Mesenchymal stem cell (in vitro differentiated cells and primary cell): ENCODE measurements around the gene RPL18.

Experiments
- DNase-seq: peaks from one replicate; pipeline ENCODE4 v3.0.0-alpha.2; 2013
- H2AFZ ChIP-seq: one replicate; pipeline ENCODE4 v1.6.1; 2013; ENCODE audit warnings: low read depth, mild to moderate bottlenecking, control low read depth, inconsistent platforms, low read length, moderate library complexity
- H2AK5ac ChIP-seq: 2 replicates; pipeline ENCODE4 v1.6.1; 2013; ENCODE audit warnings: low read length, moderate library complexity, mild to moderate bottlenecking, inconsistent platforms; ENCODE audit not compliant: severe bottlenecking
- H2BK120ac ChIP-seq: one replicate; pipeline ENCODE4 v1.6.1; 2013; ENCODE audit warnings: low read depth, mild to moderate bottlenecking, inconsistent platforms, low read length, moderate library complexity
- H2BK12ac ChIP-seq, 2 experiments: one replicate each; pipeline ENCODE4 v1.6.1; 2013; ENCODE audit warnings: inconsistent platforms in 2 of 2, low read length in 2 of 2, mild to moderate bottlenecking in 2 of 2, moderate library complexity in 2 of 2, control low read depth in 1 of 2
- H2BK15ac ChIP-seq: one replicate; pipeline ENCODE4 v1.6.1; 2013; ENCODE audit warnings: mild to moderate bottlenecking, low read depth, inconsistent platforms; ENCODE audit not compliant: poor library complexity, severe bottlenecking
- H2BK5ac ChIP-seq: 2 replicates; pipeline ENCODE4 v1.6.1; 2013; ENCODE audit warnings: low read depth, mild to moderate bottlenecking, low read length, control low read depth, inconsistent platforms; ENCODE audit not compliant: poor library complexity, severe bottlenecking
- H3K14ac ChIP-seq, 2 experiments: one replicate each; pipeline ENCODE4 v1.6.1; 2013; ENCODE audit warnings: inconsistent platforms in 2 of 2, low read length in 2 of 2, control low read depth in 1 of 2, mild to moderate bottlenecking in 1 of 2, moderate library complexity in 1 of 2
- H3K18ac ChIP-seq, 2 experiments: one replicate each; pipeline ENCODE4 v1.6.1; 2013; ENCODE audit warnings: inconsistent platforms in 2 of 2, low read length in 2 of 2, control low read depth in 1 of 2, low read depth in 1 of 2, mild to moderate bottlenecking in 1 of 2
- H3K23ac ChIP-seq, 2 experiments: one replicate each; pipeline ENCODE4 v1.6.1; 2013; ENCODE audit warnings: inconsistent platforms in 2 of 2, low read length in 2 of 2, mild to moderate bottlenecking in 2 of 2, moderate library complexity in 2 of 2, control low read depth in 1 of 2
- H3K27ac ChIP-seq: 2 replicates; pipeline ENCODE4 v1.5.1; 2013; ENCODE audit warnings: mild to moderate bottlenecking, moderate library complexity, low read length, control low read depth, inconsistent platforms; ENCODE audit not compliant: poor library complexity, severe bottlenecking
- H3K27me3 ChIP-seq, 2 experiments: 2 replicates each; pipeline versions ENCODE4 v1.6.1 to v1.7.0; 2013; ENCODE audit warnings: low read length in 2 of 2, mild to moderate bottlenecking in 2 of 2, moderate library complexity in 2 of 2, control low read depth in 1 of 2, inconsistent platforms in 1 of 2; ENCODE audit not compliant: control insufficient read depth in 1 of 2, insufficient read depth in 1 of 2
- H3K36me3 ChIP-seq, 2 experiments: 2 replicates each; pipeline versions ENCODE4 v1.6.1 to v1.7.0; 2013; ENCODE audit warnings: low read length in 2 of 2, control low read depth in 1 of 2, inconsistent platforms in 1 of 2, low read depth in 1 of 2, mild to moderate bottlenecking in 1 of 2; ENCODE audit not compliant: insufficient read depth in 2 of 2, control insufficient read depth in 1 of 2
- H3K4ac ChIP-seq, 2 experiments: one replicate each; pipeline ENCODE4 v1.6.1; 2013; ENCODE audit warnings: inconsistent platforms in 2 of 2, low read length in 2 of 2, mild to moderate bottlenecking in 2 of 2, moderate library complexity in 2 of 2, control low read depth in 1 of 2, low read depth in 1 of 2
- H3K4me1 ChIP-seq: 2 replicates; pipeline ENCODE4 v1.6.1; 2013; ENCODE audit warnings: low read depth, low read length, control low read depth; ENCODE audit not compliant: control insufficient read depth, insufficient read depth
- H3K4me2 ChIP-seq: 2 replicates; pipeline ENCODE4 v1.6.1; 2013; ENCODE audit warnings: low read length, mild to moderate bottlenecking, inconsistent platforms; ENCODE audit not compliant: poor library complexity, severe bottlenecking
- H3K4me3 ChIP-seq, 2 experiments: 2 replicates each; pipeline versions ENCODE4 v1.5.1 to v1.7.0; 2013; ENCODE audit warnings: low read length in 2 of 2, mild to moderate bottlenecking in 2 of 2, control low read depth in 1 of 2, low read depth in 1 of 2; ENCODE audit not compliant: insufficient read depth in 1 of 2
- H3K79me1 ChIP-seq: replicated peaks from 2 replicates; pipeline ENCODE4 v1.6.1; 2013; ENCODE audit warnings: mild to moderate bottlenecking, control low read depth, low read length, inconsistent platforms; ENCODE audit not compliant: poor library complexity, severe bottlenecking
- H3K9ac ChIP-seq: 2 replicates; pipeline ENCODE4 v1.7.0; 2013; ENCODE audit warnings: mild to moderate bottlenecking, low read length, moderate library complexity
- H3K9me3 ChIP-seq: 2 replicates; pipeline ENCODE4 v1.7.0; 2013; ENCODE audit warnings: mild to moderate bottlenecking, low read length; ENCODE audit not compliant: control insufficient read depth
- H4K8ac ChIP-seq: one replicate; pipeline ENCODE4 v1.6.1; 2013; ENCODE audit warnings: inconsistent platforms, mild to moderate bottlenecking, low read length, moderate library complexity
- H4K91ac ChIP-seq: one replicate; pipeline ENCODE4 v1.6.1; 2013; ENCODE audit warnings: mild to moderate bottlenecking, low read length, inconsistent platforms
- WGBS: methylation state at CpG from one replicate; pipeline ENCODE4 v1.1.7; 2013; ENCODE audit warnings: mixed read lengths; 5-methylcytosine and 5-hydroxymethylcytosine counted together

The RPL18 gene

GRCh38 chr19:48639483-48640375 is 20.8 kb upstream of the RPL18 start:
- H3K23ac ChIP-seq: peak overlapping the region in 1 of 2 experiments; percentile 24
- H3K36me3 ChIP-seq: peaks cover 0 to 14% of the 10 kb centered on the region in 2 experiments
- H4K91ac ChIP-seq: no peak overlapping the region
- H3K27me3 ChIP-seq: peaks cover 0 to 7% of the 10 kb centered on the region in 2 experiments
- 86% methylated on average over 29 of the region's 33 CpGs for WGBS
- no peak overlapping the region for H3K14ac ChIP-seq
- peak overlapping the region in 1 of 2 experiments; percentile 5 for H3K4me3 ChIP-seq
- no peak overlapping the region for H3K4ac ChIP-seq
- no peaks in the 10 kb centered on the region for H3K9me3 ChIP-seq
- H2BK120ac ChIP-seq: no peak overlapping the region
- no peak overlapping the region for H2BK15ac ChIP-seq
- H3K27ac ChIP-seq: no peak overlapping the region
- no peak overlapping the region for H3K4me2 ChIP-seq
- peak overlapping the region; percentile 4 for H2AK5ac ChIP-seq
- H4K8ac ChIP-seq: peak overlapping the region; percentile 7
- H3K9ac ChIP-seq: no peak overlapping the region
- no peak overlapping the region for H2AFZ ChIP-seq
- H3K79me1 ChIP-seq: no peaks in the 10 kb centered on the region
- H3K18ac ChIP-seq: no peak overlapping the region
- no peak for DNase-seq
- no peak overlapping the region for H2BK5ac ChIP-seq
- peaks cover 25% of the 10 kb centered on the region for H3K4me1 ChIP-seq
- peak overlapping the region; percentile 33 to 54 for H2BK12ac ChIP-seq

- H3K4me1 ChIP-seq: peaks cover 24% of the 10 kb centered on the region
Observed at GRCh38 chr19:48638831-48639381, 19.9 kb upstream of the RPL18 start.

GRCh38 chr19:48637948-48638830 is 19.2 kb upstream of the RPL18 start:
- peak overlapping the region; percentile 70 for H4K91ac ChIP-seq
- H2AK5ac ChIP-seq: peak overlapping the region; percentile 43
- H3K27me3 ChIP-seq: peaks cover 0 to 7% of the 10 kb centered on the region in 2 experiments
- DNase-seq: peak; percentile 97
- peak overlapping the region; percentile 87 for H4K8ac ChIP-seq
- H3K14ac ChIP-seq: peak overlapping the region in 1 of 2 experiments; percentile 40
- peak overlapping the region; percentile 93 for H3K27ac ChIP-seq
- no peaks in the 10 kb centered on the region for H3K79me1 ChIP-seq
- H3K23ac ChIP-seq: no peak overlapping the region
- peaks cover 30% of the 10 kb centered on the region for H3K4me1 ChIP-seq
- peak overlapping the region; percentile 5 for H2BK5ac ChIP-seq
- H2AFZ ChIP-seq: no peak overlapping the region
- H2BK15ac ChIP-seq: peak overlapping the region; percentile 60
- peak overlapping the region; percentile 48 for H3K4me2 ChIP-seq
- peak overlapping the region; percentile 55 to 97 for H3K18ac ChIP-seq
- H2BK120ac ChIP-seq: peak overlapping the region; percentile 86
- 15% methylated on average over 28 of the region's 29 CpGs for WGBS
- H3K9me3 ChIP-seq: no peaks in the 10 kb centered on the region
- peak overlapping the region; percentile 99 for H3K9ac ChIP-seq
- H3K36me3 ChIP-seq: peaks cover 0 to 14% of the 10 kb centered on the region in 2 experiments
- peak overlapping the region in 1 of 2 experiments; percentile 98 for H2BK12ac ChIP-seq
- H3K4me3 ChIP-seq: peak overlapping the region; percentile 43 to 81
- H3K4ac ChIP-seq: peak overlapping the region; percentile 63 to 92

More at GRCh38 chr19:48638831-48639381, 19.9 kb upstream of the RPL18 start:
- no peak overlapping the region for H3K14ac ChIP-seq
- H3K18ac ChIP-seq: peak overlapping the region; percentile 26 to 55
- H3K27me3 ChIP-seq: peaks cover 0 to 7% of the 10 kb centered on the region in 2 experiments
- no peak overlapping the region for H2BK5ac ChIP-seq
- peak overlapping the region; percentile 43 for H2AK5ac ChIP-seq
- H3K79me1 ChIP-seq: no peaks in the 10 kb centered on the region
- no peak overlapping the region for H2BK120ac ChIP-seq
- no peak overlapping the region for H3K27ac ChIP-seq
- peaks cover 0 to 14% of the 10 kb centered on the region in 2 experiments for H3K36me3 ChIP-seq
- H2AFZ ChIP-seq: no peak overlapping the region
- H4K91ac ChIP-seq: peak overlapping the region; percentile 14
- DNase-seq: no peak
- WGBS: 79% methylated on average over 16 of the region's 16 CpGs
- H3K9me3 ChIP-seq: no peaks in the 10 kb centered on the region
- H2BK15ac ChIP-seq: peak overlapping the region; percentile 88
- peak overlapping the region; percentile 99 for H3K9ac ChIP-seq
- H4K8ac ChIP-seq: no peak overlapping the region
- peak overlapping the region in 1 of 2 experiments; percentile 98 for H2BK12ac ChIP-seq
- peak overlapping the region in 1 of 2 experiments; percentile 25 for H3K4me3 ChIP-seq
- peak overlapping the region in 1 of 2 experiments; percentile 63 for H3K4ac ChIP-seq
- H3K4me2 ChIP-seq: no peak overlapping the region
- no peak overlapping the region for H3K23ac ChIP-seq
